Peyer's patch (tissue), 4 donors: ENCODE results near the gene C1orf74.

ENCODE experiments used
- POLR2A ChIP-seq, 2 donors: fragments of 450-650 bp; IDR thresholded peaks; one replicate each; pipeline ENCODE4 v1.5.1; 2017; ENCODE audit warnings: antibody characterized with exemption in 2 of 2, mild to moderate bottlenecking in 2 of 2, moderate library complexity in 2 of 2
- TF ChIP-seq, protein P1 (sequence below), 6 experiments: fragments of 450-650 bp in 4 of 6; fragments of 200-600 bp in 2 of 6; sonication (generic) in 1 of 6; IDR thresholded peaks; one replicate each; pipeline ENCODE4 v1.5.1; 2017 to 2019; ENCODE audit warnings: antibody characterized with exemption in 6 of 6, mild to moderate bottlenecking in 3 of 6, moderate library complexity in 1 of 6

DNA sequence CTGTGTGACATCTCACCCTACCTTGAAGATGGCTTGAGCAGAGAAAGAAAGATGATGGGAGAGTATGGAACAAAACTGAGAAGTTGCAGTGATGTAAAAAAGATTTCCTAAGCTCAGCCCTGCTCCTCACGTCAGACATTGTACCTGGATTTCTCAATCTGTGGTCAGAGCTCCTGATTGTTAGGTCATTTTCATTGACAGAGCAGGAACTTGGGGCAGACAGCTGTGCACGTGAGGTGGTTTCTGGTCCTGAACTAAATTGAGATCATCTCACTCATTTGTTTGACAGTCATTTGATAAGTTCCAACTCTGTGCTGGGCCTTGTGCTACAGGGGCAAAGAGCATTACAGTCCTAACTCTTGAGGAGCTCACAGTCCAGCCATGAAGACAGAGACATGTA, 18.3 kb downstream of the C1orf74 start:
- TF ChIP-seq, protein P1, sequence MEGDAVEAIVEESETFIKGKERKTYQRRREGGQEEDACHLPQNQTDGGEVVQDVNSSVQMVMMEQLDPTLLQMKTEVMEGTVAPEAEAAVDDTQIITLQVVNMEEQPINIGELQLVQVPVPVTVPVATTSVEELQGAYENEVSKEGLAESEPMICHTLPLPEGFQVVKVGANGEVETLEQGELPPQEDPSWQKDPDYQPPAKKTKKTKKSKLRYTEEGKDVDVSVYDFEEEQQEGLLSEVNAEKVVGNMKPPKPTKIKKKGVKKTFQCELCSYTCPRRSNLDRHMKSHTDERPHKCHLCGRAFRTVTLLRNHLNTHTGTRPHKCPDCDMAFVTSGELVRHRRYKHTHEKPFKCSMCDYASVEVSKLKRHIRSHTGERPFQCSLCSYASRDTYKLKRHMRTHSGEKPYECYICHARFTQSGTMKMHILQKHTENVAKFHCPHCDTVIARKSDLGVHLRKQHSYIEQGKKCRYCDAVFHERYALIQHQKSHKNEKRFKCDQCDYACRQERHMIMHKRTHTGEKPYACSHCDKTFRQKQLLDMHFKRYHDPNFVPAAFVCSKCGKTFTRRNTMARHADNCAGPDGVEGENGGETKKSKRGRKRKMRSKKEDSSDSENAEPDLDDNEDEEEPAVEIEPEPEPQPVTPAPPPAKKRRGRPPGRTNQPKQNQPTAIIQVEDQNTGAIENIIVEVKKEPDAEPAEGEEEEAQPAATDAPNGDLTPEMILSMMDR (IDR thresholded peaks at IDR 0.05), result no peak
- TF ChIP-seq POLR2A (IDR thresholded peaks at IDR 0.05), result no peak
